SK-N-SH (cell line): ENCODE results near the gene RBM24. TPM values are rescaled to one million over a fixed set of nuclear protein-coding genes. Genes with fewer than 3 reads are reported as not detected.

Experiments
- CTCF ChIA-PET: fragments of 300-600, 350-600 bp; formaldehyde crosslinking; extraction: SDS; loops from one replicate; lab custom pipeline; 2021; lab: Yijun Ruan, JAX
- POLR2A ChIA-PET: fragments of 350-600 bp; sonication (Branson Sonifier 250); formaldehyde crosslinking; extraction: SDS; loops from one replicate; lab custom pipeline; 2020; ENCODE audit warnings: antibody characterized with exemption, inconsistent platforms; lab: Yijun Ruan, JAX
- DNase-seq: peaks from one replicate; pipeline ENCODE4 v3.0.0; 2012
- H2AFZ ChIP-seq: fragments of 200-600 bp; sonication (generic); 2 replicates; pipeline ENCODE4 v1.8.1; 2016; ENCODE audit warnings: antibody characterized with exemption, mild to moderate bottlenecking, low read depth
- H3F3A ChIP-seq: fragments of 200-600 bp; sonication (generic); replicated peaks from 2 replicates; pipeline ENCODE3; 2016; ENCODE audit warnings: antibody characterized with exemption, mild to moderate bottlenecking; ENCODE audit not compliant: insufficient read depth
- H3K27ac ChIP-seq, 2 experiments: fragments of 200-500 bp in 1 of 2; fragments of 200-600 bp in 1 of 2; sonication (Bioruptor generic) in 1 of 2; sonication (generic), shearing (Covaris generic) in 1 of 2; 2 replicates each; pipeline versions ENCODE4 v1.5.1 to v1.6.1; 2014 to 2016; ENCODE audit warnings: low read depth in 2 of 2, inconsistent platforms in 1 of 2, low read length in 1 of 2, mild to moderate bottlenecking in 1 of 2, mixed read lengths in 1 of 2
- H3K27me3 ChIP-seq: fragments of 200-600 bp; sonication (generic), shearing (Covaris generic); 2 replicates; pipeline ENCODE4 v1.6.1; 2016; ENCODE audit warnings: mixed run types; ENCODE audit not compliant: insufficient read depth
- H3K36me3 ChIP-seq, 2 experiments: fragments of 200-500 bp in 1 of 2; fragments of 200-600 bp in 1 of 2; sonication (Bioruptor generic) in 1 of 2; sonication (generic) in 1 of 2; replicated peaks in 1 of 2; 2 replicates each; pipeline versions ENCODE3 to v1.5.1; 2014 to 2016; ENCODE audit warnings: low read length in 1 of 2, mild to moderate bottlenecking in 1 of 2; ENCODE audit not compliant: insufficient read depth in 2 of 2, control insufficient read depth in 1 of 2
- H3K4me1 ChIP-seq, 2 experiments: fragments of 200-500 bp in 1 of 2; fragments of 200-600 bp in 1 of 2; sonication (Bioruptor generic) in 1 of 2; sonication (generic), shearing (Covaris generic) in 1 of 2; 2 replicates each; pipeline versions ENCODE4 v1.5.1 to v1.6.1; 2014 to 2016; ENCODE audit warnings: low read depth in 1 of 2, low read length in 1 of 2, mixed run types in 1 of 2; ENCODE audit not compliant: insufficient read depth in 2 of 2, control insufficient read depth in 1 of 2
- H3K4me2 ChIP-seq: fragments of 200-600 bp; sonication (generic), shearing (Covaris generic); 2 replicates; pipeline ENCODE4 v1.6.1; 2017; ENCODE audit warnings: mixed run types
- H3K4me3 ChIP-seq, 2 experiments: fragments of 200-500 bp in 1 of 2; fragments of 200-600 bp in 1 of 2; sonication (Bioruptor generic) in 1 of 2; sonication (generic), shearing (Covaris generic) in 1 of 2; 2 replicates each; pipeline versions ENCODE4 v1.5.1 to v1.8.1; 2014 to 2016; ENCODE audit warnings: low read depth in 2 of 2, inconsistent platforms in 1 of 2, low read length in 1 of 2, mild to moderate bottlenecking in 1 of 2, mixed read lengths in 1 of 2, moderate library complexity in 1 of 2
- H3K79me2 ChIP-seq: fragments of 200-600 bp; sonication (generic); 2 replicates; pipeline ENCODE4 v1.8.1; 2017; ENCODE audit warnings: mild to moderate bottlenecking; ENCODE audit not compliant: insufficient read depth
- H3K9ac ChIP-seq: fragments of 200-600 bp; sonication (generic); 2 replicates; pipeline ENCODE4 v1.6.1; 2017; ENCODE audit warnings: mixed run types
- H3K9me2 ChIP-seq: fragments of 200-600 bp; sonication (generic); 2 replicates; pipeline ENCODE4 v1.6.1; 2017; ENCODE audit warnings: mixed run types
- H3K9me3 ChIP-seq: fragments of 200-600 bp; sonication (generic); 2 replicates; pipeline ENCODE4 v1.6.1; 2017; ENCODE audit warnings: mixed run types, mild to moderate bottlenecking, moderate library complexity
- H4K20me1 ChIP-seq: fragments of 200-600 bp; sonication (generic); 2 replicates; pipeline ENCODE4 v1.6.1; 2017; ENCODE audit warnings: mild to moderate bottlenecking, mixed run types; ENCODE audit not compliant: insufficient read depth
- CHD2 ChIP-seq: fragments of 150-350 bp; IDR thresholded peaks from 2 replicates; pipeline ENCODE4 v1.6.1; 2018; ENCODE audit warnings: low read length; ENCODE audit not compliant: partially characterized antibody
- EP300 ChIP-seq, 2 experiments: IDR thresholded peaks; 2 replicates each; pipeline versions ENCODE4 v1.4.0 to v1.6.1; 2012; ENCODE audit warnings: borderline replicate concordance in 1 of 2, low read depth in 1 of 2, low read length in 1 of 2
- FOSL2 ChIP-seq: IDR thresholded peaks from 2 replicates; pipeline ENCODE4 v1.4.0; 2012; ENCODE audit warnings: low read depth, mild to moderate bottlenecking, moderate library complexity, borderline replicate concordance
- FOXM1 ChIP-seq: IDR thresholded peaks from 2 replicates; pipeline ENCODE4 v1.4.0; 2012; ENCODE audit warnings: low read depth, mild to moderate bottlenecking
- GABPA ChIP-seq: IDR thresholded peaks from 2 replicates; pipeline ENCODE4 v1.4.0; 2012; ENCODE audit warnings: low read depth, mild to moderate bottlenecking
- GATA2 ChIP-seq: sonication (generic); formaldehyde crosslinking; IDR thresholded peaks from 2 replicates; pipeline ENCODE4 v1.5.0; 2020; ENCODE audit warnings: mild to moderate bottlenecking, missing genetic modification reagents
- JUND ChIP-seq: IDR thresholded peaks from 2 replicates; pipeline ENCODE4 v1.4.0; 2012
- MAX ChIP-seq: IDR thresholded peaks from 2 replicates; pipeline ENCODE4 v1.4.0; 2012; ENCODE audit warnings: low read depth
- MXI1 ChIP-seq: IDR thresholded peaks from 2 replicates; pipeline ENCODE4 v1.6.1; 2012; ENCODE audit warnings: mild to moderate bottlenecking, low read depth, low read length, improper control_type of control experiment
- NRF1 ChIP-seq: IDR thresholded peaks from 2 replicates; pipeline ENCODE4 v1.6.1; 2012; ENCODE audit warnings: low read depth, mild to moderate bottlenecking, low read length
- RCOR1 ChIP-seq: fragments of 150-350 bp; IDR thresholded peaks from 2 replicates; pipeline ENCODE4 v1.6.1; 2017; ENCODE audit warnings: antibody characterized with exemption, low read length
- SIN3A ChIP-seq: IDR thresholded peaks from 2 replicates; pipeline ENCODE4 v1.6.1; 2012; ENCODE audit warnings: low read depth, mild to moderate bottlenecking, low read length, moderate library complexity, borderline replicate concordance
- SMC3 ChIP-seq: IDR thresholded peaks from 2 replicates; pipeline ENCODE4 v1.6.1; 2012; ENCODE audit warnings: low read depth, low read length, improper control_type of control experiment
- TCF12 ChIP-seq: IDR thresholded peaks from 2 replicates; pipeline ENCODE4 v1.4.0; 2012
- TEAD4 ChIP-seq: IDR thresholded peaks from 2 replicates; pipeline ENCODE4 v1.4.0; 2012; ENCODE audit warnings: mild to moderate bottlenecking, borderline replicate concordance; ENCODE audit not compliant: insufficient read depth
- USF1 ChIP-seq: IDR thresholded peaks from 2 replicates; pipeline ENCODE4 v1.4.0; 2012; ENCODE audit warnings: low read depth, borderline replicate concordance
- YY1 ChIP-seq: IDR thresholded peaks from 2 replicates; pipeline ENCODE4 v1.4.0; 2012; ENCODE audit warnings: low read depth, mild to moderate bottlenecking
- WGBS: methylation state at CpG from one replicate; pipeline ENCODE4 v1.1.6; 2017; ENCODE audit warnings: low lambda C conversion rate; 5-methylcytosine and 5-hydroxymethylcytosine counted together
- polyA plus RNA-seq, 3 experiments: library from polyadenylated mRNA; depleted of rRNA; stranded (reverse); fragments of >200 nt; gene quantifications; 2 replicates each; pipeline ENCODE4 v1.2.3, GENCODE V29; 2012
- TF ChIP-seq, protein P1 (sequence below): fragments of 150-350 bp; IDR thresholded peaks from 2 replicates; pipeline ENCODE4 v1.6.1; 2016; ENCODE audit warnings: mild to moderate bottlenecking, low read depth, low read length
- TF ChIP-seq, protein P2 (sequence below): IDR thresholded peaks from 2 replicates; pipeline ENCODE4; 2012

The RBM24 gene
- polyA plus RNA-seq, 1 of the 3 experiments (the other 2 are of a cell fraction), result 0.20 TPM

DNA sequence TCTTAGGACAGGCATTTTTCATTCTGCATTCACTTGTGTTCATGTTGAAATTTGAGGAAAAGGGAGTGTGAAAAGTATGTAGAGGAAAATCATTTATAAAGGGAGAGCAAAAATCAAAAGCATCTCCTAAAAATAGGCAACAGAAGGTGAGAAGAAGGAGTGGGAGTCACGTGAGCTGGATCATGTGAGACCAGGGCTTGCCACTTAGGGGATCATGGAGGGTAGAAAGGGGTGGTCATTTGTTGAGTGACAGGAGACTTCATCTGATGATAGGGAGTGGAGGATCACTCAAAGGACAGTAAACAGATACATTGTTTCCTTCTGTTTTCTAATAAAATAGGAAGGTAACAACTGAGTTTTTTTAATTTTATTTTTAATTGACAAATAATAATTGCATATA is 17.1 kb downstream of the RBM24 start (continued):
- TF ChIP-seq NRF1 (no peak), GATA2 (CRISPR knock-in tag) (no peak), SIN3A (no peak), GABPA (no peak)
- TF ChIP-seq, all 33 proteins: peak for 0

DNA sequence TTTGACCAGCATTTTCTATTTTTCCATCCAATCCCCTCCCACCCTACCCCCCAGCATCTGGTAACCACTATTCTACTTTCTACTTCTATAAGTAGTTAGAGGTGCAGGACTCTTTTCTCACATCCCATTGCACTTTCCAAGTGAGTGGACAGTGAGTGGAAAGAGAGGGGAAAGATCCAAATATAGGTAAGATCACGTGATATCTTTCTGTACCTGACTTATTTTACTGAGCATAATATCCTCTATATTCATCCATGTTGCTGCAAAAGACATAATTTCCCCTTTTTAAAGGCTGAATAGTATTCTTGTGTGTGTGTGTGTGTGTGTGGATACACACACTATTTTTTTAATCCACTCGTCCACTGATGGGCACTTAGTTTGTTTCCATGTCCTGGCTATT is 18.1 kb downstream of the RBM24 start:
- H2AFZ ChIP-seq, result no peak overlapping the region
- WGBS, result 63% methylated on average over 2 of the region's 2 CpGs
- no peaks in the 10 kb centered on the region for H3K9me2 ChIP-seq
- H3K4me3 ChIP-seq, result no peak overlapping the region
- no peaks in the 10 kb centered on the region for H3F3A ChIP-seq
- no peaks in the 10 kb centered on the region for H3K9me3 ChIP-seq
- H3K27me3 ChIP-seq, result no peaks in the 10 kb centered on the region
- DNase-seq, result no peak
- H3K4me1 ChIP-seq, result no peaks in the 10 kb centered on the region
- no peak overlapping the region for H3K27ac ChIP-seq
- H3K4me2 ChIP-seq, result no peak overlapping the region
- CTCF ChIA-PET, result no interaction called here
- no peaks in the 10 kb centered on the region for H3K36me3 ChIP-seq
- POLR2A ChIA-PET, result no interaction called here
- TF ChIP-seq TCF12 (no peak), SIN3A (no peak), CHD2 (no peak), MXI1 (no peak), USF1 (no peak), JUND (no peak), TEAD4 (no peak), NRF1 (no peak), FOXM1 (no peak), SMC3 (no peak), FOSL2 (no peak), YY1 (no peak), RCOR1 (no peak), EP300 (IDR thresholded peaks at IDR 0.05; ENCODE audit: borderline replicate concordance in 1 of 2, low read depth in 1 of 2, low read length in 1 of 2) (no peak), MAX (no peak)
- TF ChIP-seq, protein P1, sequence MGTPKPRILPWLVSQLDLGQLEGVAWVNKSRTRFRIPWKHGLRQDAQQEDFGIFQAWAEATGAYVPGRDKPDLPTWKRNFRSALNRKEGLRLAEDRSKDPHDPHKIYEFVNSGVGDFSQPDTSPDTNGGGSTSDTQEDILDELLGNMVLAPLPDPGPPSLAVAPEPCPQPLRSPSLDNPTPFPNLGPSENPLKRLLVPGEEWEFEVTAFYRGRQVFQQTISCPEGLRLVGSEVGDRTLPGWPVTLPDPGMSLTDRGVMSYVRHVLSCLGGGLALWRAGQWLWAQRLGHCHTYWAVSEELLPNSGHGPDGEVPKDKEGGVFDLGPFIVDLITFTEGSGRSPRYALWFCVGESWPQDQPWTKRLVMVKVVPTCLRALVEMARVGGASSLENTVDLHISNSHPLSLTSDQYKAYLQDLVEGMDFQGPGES, result no peak
- TF ChIP-seq, protein P2, sequence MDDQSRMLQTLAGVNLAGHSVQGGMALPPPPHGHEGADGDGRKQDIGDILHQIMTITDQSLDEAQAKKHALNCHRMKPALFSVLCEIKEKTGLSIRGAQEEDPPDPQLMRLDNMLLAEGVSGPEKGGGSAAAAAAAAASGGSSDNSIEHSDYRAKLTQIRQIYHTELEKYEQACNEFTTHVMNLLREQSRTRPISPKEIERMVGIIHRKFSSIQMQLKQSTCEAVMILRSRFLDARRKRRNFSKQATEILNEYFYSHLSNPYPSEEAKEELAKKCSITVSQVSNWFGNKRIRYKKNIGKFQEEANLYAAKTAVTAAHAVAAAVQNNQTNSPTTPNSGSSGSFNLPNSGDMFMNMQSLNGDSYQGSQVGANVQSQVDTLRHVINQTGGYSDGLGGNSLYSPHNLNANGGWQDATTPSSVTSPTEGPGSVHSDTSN, result no peak
- no peaks in the 10 kb centered on the region for H3K79me2 ChIP-seq
- no peak overlapping the region for H3K9ac ChIP-seq
- no peaks in the 10 kb centered on the region for H4K20me1 ChIP-seq
